GM12878 (cell line): ENCODE measurements around the gene ANKRD44. TPM values are rescaled to one million over a fixed set of nuclear protein-coding genes. Genes with fewer than 3 reads are reported as not detected.
"Not testable (repeated sequence)": the region's sequence is repeated elsewhere in the genome, so short reads cannot be mapped to it uniquely, and the experiment has no call there.

ENCODE experiments used
- ATAC-seq: fragments of 200-7000 bp; cut with Tn5 transposase; 3 replicates; pipeline ENCODE4 v1.9.1; 2020; ENCODE audit warnings: mild to moderate bottlenecking, moderate library complexity
- BruUV-seq: library from RNA; stranded (reverse); fragments of 400-500 nt; replicated peaks from 2 replicates; lab custom pipeline; 2021; lab: Mats Ljungman, UMichigan
- CTCF ChIA-PET: fragments of 300-600 bp; sonication (Branson Sonifier 250); formaldehyde crosslinking; extraction: SDS; loops from one replicate; lab custom pipeline; 2021; ENCODE audit warnings: inconsistent platforms; lab: Yijun Ruan, JAX
- POLR2A ChIA-PET: fragments of 350-600 bp; formaldehyde crosslinking; extraction: SDS; loops from one replicate; lab custom pipeline; 2021; ENCODE audit warnings: inconsistent platforms; lab: Charles Lee
- RAD21 ChIA-PET: fragments of 300-600 bp; sonication (Branson Sonifier 250); formaldehyde crosslinking; loops from one replicate; lab custom pipeline; 2023; ENCODE audit warnings: antibody characterized with exemption; ENCODE audit not compliant: unreplicated experiment; lab: Charles Lee
- SMC1A ChIA-PET: fragments of 300-600 bp; sonication (Branson Sonifier 250); formaldehyde crosslinking; loops from one replicate; lab custom pipeline; 2023; ENCODE audit not compliant: unreplicated experiment, uncharacterized antibody; lab: Charles Lee
- DNase-seq: peaks from one replicate; pipeline ENCODE4 v3.0.0-alpha.2; 2011; ENCODE audit warnings: low read depth, low spot score
- FAIRE-seq: peaks from 3 replicates; lab custom pipeline; 2011; peaks lifted over from hg19 to GRCh38; lab: Jason Lieb, UNC
- H2AFZ ChIP-seq: 2 replicates; pipeline ENCODE4 v1.6.0; 2011; ENCODE audit warnings: low read depth, low read length, control low read depth; ENCODE audit not compliant: control insufficient read depth
- H3K27ac ChIP-seq: 2 replicates; pipeline ENCODE4 v1.5.1; 2011; ENCODE audit warnings: control low read depth; ENCODE audit not compliant: control insufficient read depth, insufficient read depth
- H3K27me3 ChIP-seq, 2 experiments: replicated peaks in 1 of 2; 2 replicates each; pipeline versions ENCODE4 v1.6.0 to v1.6.1; 2011; ENCODE audit warnings: low read length in 1 of 2; ENCODE audit not compliant: control insufficient read depth in 2 of 2, insufficient read depth in 2 of 2
- H3K36me3 ChIP-seq, 2 experiments: 2 replicates each; pipeline ENCODE4 v1.5.1; 2011; ENCODE audit warnings: low read length in 1 of 2; ENCODE audit not compliant: control insufficient read depth in 2 of 2, insufficient read depth in 2 of 2
- H3K4me1 ChIP-seq: 2 replicates; pipeline ENCODE4 v1.6.1; 2011; ENCODE audit warnings: mild to moderate bottlenecking, low read length, moderate library complexity, mixed read lengths; ENCODE audit not compliant: control insufficient read depth, insufficient read depth
- H3K4me2 ChIP-seq: 2 replicates; pipeline ENCODE4 v1.6.0; 2011; ENCODE audit warnings: control low read depth; ENCODE audit not compliant: control insufficient read depth, insufficient read depth
- H3K4me3 ChIP-seq: fragments of 200-600 bp; sonication (generic); 2 replicates; pipeline ENCODE4 v1.5.1; 2016
- H3K79me2 ChIP-seq: 2 replicates; pipeline ENCODE4 v1.6.0; 2011; ENCODE audit warnings: low read length; ENCODE audit not compliant: control insufficient read depth, insufficient read depth
- H3K9ac ChIP-seq: 2 replicates; pipeline ENCODE4 v1.8.0; 2011; ENCODE audit warnings: low read length, control low read depth, mixed read lengths; ENCODE audit not compliant: control insufficient read depth, insufficient read depth
- H3K9me3 ChIP-seq: replicated peaks from 3 replicates; pipeline ENCODE4 v1.5.1; 2011; ENCODE audit warnings: mild to moderate bottlenecking, low read length; ENCODE audit not compliant: control insufficient read depth, insufficient read depth
- H4K20me1 ChIP-seq: 2 replicates; pipeline ENCODE4 v1.6.0; 2011; ENCODE audit not compliant: control insufficient read depth, insufficient read depth
- ASH2L ChIP-seq: fragments of 300-600, 200-600 bp; sonication (generic); IDR thresholded peaks from 2 replicates; pipeline ENCODE4 v1.6.1; 2017; ENCODE audit warnings: low read depth, mild to moderate bottlenecking, borderline replicate concordance
- POU2F2 ChIP-seq: IDR thresholded peaks from 3 replicates; pipeline ENCODE4 v1.6.1; 2011; ENCODE audit warnings: low read depth, mild to moderate bottlenecking, low read length, borderline replicate concordance
- RAD51 ChIP-seq: fragments of 450-650 bp; IDR thresholded peaks from 2 replicates; pipeline ENCODE4 v1.6.1; 2016; ENCODE audit warnings: moderate library complexity, mild to moderate bottlenecking, inconsistent platforms
- RBBP5 ChIP-seq: fragments of 200-600 bp; sonication (generic); conservative IDR thresholded peaks from 2 replicates; pipeline ENCODE4 v1.6.1; 2016
- SREBF2 ChIP-seq: IDR thresholded peaks from 2 replicates; pipeline ENCODE4 v1.6.1; 2012; ENCODE audit warnings: mild to moderate bottlenecking, low read length
- WGBS: methylation state at CpG from one replicate; pipeline ENCODE4 v1.1.6; 2016; ENCODE audit warnings: low lambda C conversion rate; ENCODE audit not compliant: insufficient replicate concordance, insufficient coverage; ENCODE audit errors: missing lambda C conversion rate; 5-methylcytosine and 5-hydroxymethylcytosine counted together
- in situ Hi-C: fragments of 300-500 bp; cut with MboI; formaldehyde crosslinking; loops from 9 replicates; pipeline ENCODE4 v1.14.3; 2018; ENCODE audit warnings: mixed read lengths
- intact Hi-C: fragments of 100-400 bp; cut with micrococcal nuclease; formaldehyde crosslinking; loops from one replicate; pipeline ENCODE4 v1.14.2; 2022; ENCODE audit not compliant: unreplicated experiment
- polyA plus RNA-seq, 11 experiments: library from polyadenylated mRNA; depleted of rRNA in 4 of 11; unstranded in 6 of 11; stranded (reverse) in 5 of 11; fragments of >200 nt; fragmentation: Nextera tagmentation in 4 of 11; fragmentation: Illumina TruSeq in 1 of 11; extraction: Ambion mirVana in 4 of 11; extraction: Trizol in 1 of 11; gene quantifications; 1 replicate in 1 of 11; 2 replicates in 10 of 11; pipeline versions ENCODE4 v1.2.1 to v1.2.3, GENCODE V29; 2011 to 2016; ENCODE audit warnings: inconsistent platforms in 2 of 11, missing spikeins in 2 of 11, low read depth in 1 of 11
- total RNA-seq, 4 experiments: library from RNA; depleted of rRNA in 3 of 4; stranded (reverse); fragments of >200 nt in 3 of 4; fragmentation: Illumina TruSeq in 1 of 4; extraction: Trizol in 1 of 4; gene quantifications; 2 replicates each; pipeline versions ENCODE4 v1.2.1 to v1.2.3, GENCODE V29; 2013 to 2021

Gene ANKRD44
- total and polyA plus RNA-seq, 10 of the 15 experiments (the other 5 are each of a cell fraction or from before 2014, with no cell fraction given) = 19.1 to 99.1 (median 59.6) TPM

GRCh38 chr2:197020921-197021320, 289.7 kb downstream of the ANKRD44 start:
- H3K27ac ChIP-seq, in situ Hi-C loops, H3K9ac ChIP-seq, H2AFZ ChIP-seq, DNase-seq, H3K27me3 ChIP-seq, FAIRE-seq, POLR2A ChIA-PET, intact Hi-C loops, CTCF ChIA-PET, H4K20me1 ChIP-seq, ATAC-seq, H3K9me3 ChIP-seq, H3K4me1 ChIP-seq, H3K4me3 ChIP-seq, BruUV-seq, H3K79me2 ChIP-seq, RAD21 ChIA-PET, H3K4me2 ChIP-seq: not testable (repeated sequence)
- H3K36me3 ChIP-seq = peaks cover 6 to 20% of the 10 kb centered on the region in 2 experiments; a peak in 3 of 4 replicates
- SMC1A ChIA-PET = interaction anchor here (0.8 to 1.0 kb wide), 2 partner anchors 14 to 308 kb away, joined by 3 to 5 read pairs; no protein-coding TSS in a partner anchor
- 100% methylated on average over 2 of the region's 2 CpGs for WGBS

- ChIA-PET RAD21 (interaction anchor here (2.4 kb wide), 1 partner anchor 101 kb away, joined by 7 read pairs; no protein-coding TSS in a partner anchor), SMC1A (interaction anchor here (0.8 to 1.3 kb wide), 3 partner anchors 9 to 559 kb away, joined by 3 to 4 read pairs (median 4); no protein-coding TSS in a partner anchor), POLR2A (no interaction called here), CTCF (interaction anchor here (0.7 to 2.6 kb wide), 6 partner anchors 24 to 365 kb away, joined by 3 to 8 read pairs (median 3); no protein-coding TSS in a partner anchor)
- no peaks in the 10 kb centered on the region for H3K27me3 ChIP-seq
- intact Hi-C loops (loop anchor here (2.0 to 5.0 kb wide), 2 partner anchors 154 to 366 kb away; no protein-coding TSS in a partner anchor), in situ Hi-C loops (no loop called here)
- no peak overlapping the region for H3K4me3 ChIP-seq
- DNase-seq (no peak), ATAC-seq (no peak), FAIRE-seq (no peak)
- BruUV-seq = no TSS peak
- H3K27ac ChIP-seq = no peak overlapping the region
- TF ChIP-seq POU2F2 (no peak), RAD51 (no peak), ASH2L (no peak), RBBP5 (no peak), SREBF2 (no peak)
- no peak overlapping the region for H3K9ac ChIP-seq
- H3K79me2 ChIP-seq = no peaks in the 10 kb centered on the region
- 97% methylated on average over 2 of the region's 2 CpGs for WGBS
- no peaks in the 10 kb centered on the region for H4K20me1 ChIP-seq
- peaks cover 0 to 3% of the 10 kb centered on the region in 2 experiments; a peak in 2 of 4 replicates for H3K36me3 ChIP-seq
- H2AFZ ChIP-seq = no peak overlapping the region
- H3K4me1 ChIP-seq = no peaks in the 10 kb centered on the region
- no peaks in the 10 kb centered on the region for H3K9me3 ChIP-seq
- H3K4me2 ChIP-seq = no peak overlapping the region
Measured at GRCh38 chr2:197013098-197013497, 297.5 kb downstream of the ANKRD44 start.
